Hepatocyte (in vitro differentiated cells): Measurements from ENCODE around the gene ADAMTS15. TPM values are rescaled to one million over a fixed set of nuclear protein-coding genes. Genes with fewer than 3 reads are reported as not detected.
A peak's percentile ranks its signal among the peaks of the same experiment; 100 is the strongest.

ENCODE experiments used
- DNase-seq: peaks from one replicate; pipeline ENCODE4 v3.0.0-alpha.2; 2016; ENCODE audit warnings: low spot score
- H2AFZ ChIP-seq: fragments of 200-600 bp; sonication (generic); 2 replicates; pipeline ENCODE4 v1.6.0; 2016; ENCODE audit warnings: antibody characterized with exemption, mild to moderate bottlenecking
- H3K27ac ChIP-seq: fragments of 200-600 bp; sonication (generic); 2 replicates; pipeline ENCODE4 v1.5.1; 2016; ENCODE audit warnings: mild to moderate bottlenecking
- H3K27me3 ChIP-seq: fragments of 200-600 bp; sonication (generic); 2 replicates; pipeline ENCODE4 v1.6.1; 2016
- H3K36me3 ChIP-seq: fragments of 200-600 bp; sonication (generic); replicated peaks from 2 replicates; pipeline ENCODE4 v1.5.1; 2016; ENCODE audit warnings: low read depth; ENCODE audit not compliant: insufficient read depth
- H3K4me1 ChIP-seq: fragments of 200-600 bp; sonication (generic); 2 replicates; pipeline ENCODE4 v1.5.1; 2016; ENCODE audit warnings: mild to moderate bottlenecking, moderate library complexity; ENCODE audit not compliant: insufficient read depth
- H3K4me2 ChIP-seq: fragments of 200-600 bp; sonication (generic); 2 replicates; pipeline ENCODE4 v1.6.0; 2016
- H3K4me3 ChIP-seq: fragments of 200-600 bp; sonication (generic); 2 replicates; pipeline ENCODE4 v1.5.1; 2016; ENCODE audit warnings: mild to moderate bottlenecking
- H3K79me2 ChIP-seq: fragments of 200-600 bp; sonication (generic); 2 replicates; pipeline ENCODE4 v1.6.0; 2017; ENCODE audit warnings: mild to moderate bottlenecking
- H3K9me2 ChIP-seq: fragments of 200-600 bp; sonication (generic); replicated peaks from 2 replicates; pipeline ENCODE4 v1.6.0; 2017; ENCODE audit warnings: mild to moderate bottlenecking; ENCODE audit not compliant: insufficient read depth
- H3K9me3 ChIP-seq: fragments of 200-600 bp; sonication (generic); 2 replicates; pipeline ENCODE4 v1.5.1; 2016; ENCODE audit warnings: low read depth, mild to moderate bottlenecking
- H4K20me1 ChIP-seq: fragments of 200-600 bp; sonication (generic); 2 replicates; pipeline ENCODE4 v1.6.0; 2016; ENCODE audit warnings: mild to moderate bottlenecking; ENCODE audit not compliant: insufficient read depth, poor library complexity, severe bottlenecking
- EZH2 ChIP-seq: fragments of 200-600 bp; sonication (generic); IDR thresholded peaks from 2 replicates; pipeline ENCODE4 v1.6.1; 2016; ENCODE audit warnings: antibody characterized with exemption, mild to moderate bottlenecking, borderline replicate concordance
- EZH2phosphoT487 ChIP-seq: fragments of 200-600 bp; sonication (generic); IDR thresholded peaks from one replicate; pipeline ENCODE4 v1.6.1; 2018; ENCODE audit warnings: antibody characterized with exemption, mild to moderate bottlenecking, low read depth, moderate library complexity; ENCODE audit not compliant: unreplicated experiment, severe bottlenecking
- WGBS: methylation state at CpG from one replicate; pipeline ENCODE4 v1.1.6; 2016; ENCODE audit warnings: low lambda C conversion rate; ENCODE audit errors: missing lambda C conversion rate; 5-methylcytosine and 5-hydroxymethylcytosine counted together
- polyA plus RNA-seq: library from polyadenylated mRNA; unstranded; fragments of >200 nt; fragmentation: Nextera tagmentation; extraction: Ambion mirVana; gene quantifications from 2 replicates; pipeline ENCODE4 v1.2.1, GENCODE V29; 2016
- total RNA-seq: library from RNA; depleted of rRNA; stranded (reverse); fragments of >200 nt; gene quantifications from 2 replicates; pipeline ENCODE4 v1.2.3, GENCODE V29; 2014
- TF ChIP-seq, protein P1 (sequence below): fragments of 200-600 bp; sonication (generic); IDR thresholded peaks from 2 replicates; pipeline ENCODE4 v1.5.1; 2016; ENCODE audit warnings: antibody characterized with exemption, mild to moderate bottlenecking; ENCODE audit not compliant: poor library complexity

Gene ADAMTS15
- total and polyA plus RNA-seq, 2 experiments from 2014 or later, result 4.5 to 14.6 TPM

DNA sequence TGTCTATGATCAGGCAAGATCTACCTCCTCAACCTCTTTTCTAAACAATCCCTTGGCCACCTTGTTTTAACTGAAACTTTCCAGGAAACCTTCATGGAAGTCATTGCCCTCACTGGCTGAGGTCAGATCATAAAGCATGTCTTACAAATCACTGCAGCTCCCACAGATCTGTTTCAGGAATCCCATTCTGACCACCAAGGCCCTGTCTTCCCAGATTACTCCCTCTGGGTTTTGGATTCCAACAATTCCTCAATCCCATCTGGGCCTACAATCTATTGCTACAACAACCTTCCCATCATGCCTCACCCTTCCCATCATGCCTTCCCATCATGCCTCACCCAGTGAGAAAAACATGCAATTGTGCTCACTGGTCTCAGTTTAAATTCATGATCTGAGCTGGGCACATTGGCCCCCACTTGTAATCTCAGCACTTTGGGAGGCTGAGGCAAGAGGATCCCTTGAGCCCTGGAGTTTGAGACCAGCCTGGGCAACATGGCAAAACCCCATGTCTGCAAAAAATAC, 15.9 kb downstream of the ADAMTS15 start:
- Histone ChIP-seq H3K4me2 (no peak overlapping the region), H3K9me2 (no peaks in the 10 kb centered on the region), H3K79me2 (no peaks in the 10 kb centered on the region), H3K36me3 (no peaks in the 10 kb centered on the region), H3K4me3 (no peak overlapping the region), H4K20me1 (no peaks in the 10 kb centered on the region), H3K4me1 (peaks cover 5% of the 10 kb centered on the region), H3K27ac (no peak overlapping the region), H3K9me3 (no peaks in the 10 kb centered on the region), H3K27me3 (no peaks in the 10 kb centered on the region), H2AFZ (no peak overlapping the region)
- DNase-seq, result no peak
- no peak for TF ChIP-seq EZH2
- TF ChIP-seq EZH2phosphoT487, result no peak
- TF ChIP-seq, protein P1, sequence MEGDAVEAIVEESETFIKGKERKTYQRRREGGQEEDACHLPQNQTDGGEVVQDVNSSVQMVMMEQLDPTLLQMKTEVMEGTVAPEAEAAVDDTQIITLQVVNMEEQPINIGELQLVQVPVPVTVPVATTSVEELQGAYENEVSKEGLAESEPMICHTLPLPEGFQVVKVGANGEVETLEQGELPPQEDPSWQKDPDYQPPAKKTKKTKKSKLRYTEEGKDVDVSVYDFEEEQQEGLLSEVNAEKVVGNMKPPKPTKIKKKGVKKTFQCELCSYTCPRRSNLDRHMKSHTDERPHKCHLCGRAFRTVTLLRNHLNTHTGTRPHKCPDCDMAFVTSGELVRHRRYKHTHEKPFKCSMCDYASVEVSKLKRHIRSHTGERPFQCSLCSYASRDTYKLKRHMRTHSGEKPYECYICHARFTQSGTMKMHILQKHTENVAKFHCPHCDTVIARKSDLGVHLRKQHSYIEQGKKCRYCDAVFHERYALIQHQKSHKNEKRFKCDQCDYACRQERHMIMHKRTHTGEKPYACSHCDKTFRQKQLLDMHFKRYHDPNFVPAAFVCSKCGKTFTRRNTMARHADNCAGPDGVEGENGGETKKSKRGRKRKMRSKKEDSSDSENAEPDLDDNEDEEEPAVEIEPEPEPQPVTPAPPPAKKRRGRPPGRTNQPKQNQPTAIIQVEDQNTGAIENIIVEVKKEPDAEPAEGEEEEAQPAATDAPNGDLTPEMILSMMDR, result no peak

DNA sequence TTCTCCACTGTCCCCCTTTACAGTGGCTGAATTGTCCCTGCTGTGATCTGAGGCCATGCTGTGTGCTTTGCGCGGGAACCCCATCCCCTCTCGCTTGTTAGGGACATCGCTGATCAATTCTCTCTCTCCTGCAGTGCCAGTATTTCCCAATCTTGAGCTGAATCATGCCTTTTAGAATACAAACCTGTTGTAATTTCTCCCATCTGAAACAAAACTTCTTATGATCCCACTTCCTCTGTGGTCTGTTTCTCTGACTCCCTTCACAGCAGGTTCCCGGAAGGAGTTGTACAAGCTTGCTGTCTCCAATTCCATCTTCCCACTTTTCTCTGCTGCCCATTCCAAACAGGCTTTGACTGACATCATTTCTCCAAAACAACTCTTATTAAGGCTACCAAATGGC, 16.8 kb downstream of the ADAMTS15 start:
- Histone ChIP-seq H3K27me3 (no peaks in the 10 kb centered on the region), H4K20me1 (no peaks in the 10 kb centered on the region), H3K79me2 (no peaks in the 10 kb centered on the region), H3K4me1 (peaks cover 5% of the 10 kb centered on the region), H3K4me3 (no peak overlapping the region), H3K9me2 (no peaks in the 10 kb centered on the region), H3K36me3 (no peaks in the 10 kb centered on the region), H3K9me3 (no peaks in the 10 kb centered on the region), H2AFZ (no peak overlapping the region), H3K4me2 (no peak overlapping the region), H3K27ac (no peak overlapping the region)
- WGBS, result 97% methylated on average over 5 of the region's 5 CpGs
- TF ChIP-seq, protein P1, result no peak
- no peak for TF ChIP-seq EZH2
- TF ChIP-seq EZH2phosphoT487, result no peak
- no peak for DNase-seq

DNA sequence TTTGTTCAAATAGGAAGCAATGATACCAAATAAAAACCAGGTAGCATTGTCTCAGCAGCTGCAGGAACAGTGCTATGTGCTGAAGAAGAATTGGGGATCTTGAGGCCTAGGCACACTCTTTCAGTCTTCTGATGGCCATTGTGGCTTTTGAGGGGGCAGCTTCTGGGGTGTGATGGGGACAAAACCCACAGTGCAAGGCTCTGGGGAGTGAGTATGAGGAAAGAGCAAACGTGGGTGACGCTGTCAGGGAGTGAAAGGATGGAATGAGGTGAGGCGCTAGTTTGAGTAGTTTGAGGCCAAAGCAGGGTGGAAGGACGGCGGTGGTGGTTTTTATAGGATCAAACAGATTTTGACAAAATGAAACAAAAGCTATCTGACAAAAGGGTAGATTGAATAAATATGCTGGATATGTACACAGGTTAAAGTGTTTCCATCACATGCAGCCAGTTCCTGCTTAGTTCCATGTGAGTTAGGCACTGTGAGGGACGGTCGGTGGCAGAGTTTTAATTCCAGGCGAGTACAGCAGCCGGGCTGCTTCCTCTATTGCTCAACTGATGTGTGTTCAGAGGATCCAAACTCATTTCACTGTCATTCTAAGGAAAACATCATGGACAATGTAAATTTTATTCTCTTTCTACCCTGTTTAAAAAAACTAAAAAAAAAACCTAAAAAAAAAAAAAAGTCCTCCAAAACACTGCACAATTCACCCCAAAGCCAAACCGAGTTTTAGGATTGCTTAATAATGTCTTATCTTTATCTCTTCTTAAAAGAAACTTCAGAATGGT, 18.9 kb downstream of the ADAMTS15 start:
- H3K9me3 ChIP-seq, result no peaks in the 10 kb centered on the region
- H4K20me1 ChIP-seq, result no peaks in the 10 kb centered on the region
- DNase-seq, result no peak
- H3K4me1 ChIP-seq, result peaks cover 5% of the 10 kb centered on the region
- H3K4me2 ChIP-seq, result no peak overlapping the region
- WGBS, result 67% methylated on average over 10 of the region's 10 CpGs
- H3K27ac ChIP-seq, result peak overlapping the region; percentile 85
- H3K27me3 ChIP-seq, result no peaks in the 10 kb centered on the region
- H3K9me2 ChIP-seq, result no peaks in the 10 kb centered on the region
- no peak overlapping the region for H2AFZ ChIP-seq
- TF ChIP-seq, protein P1, result no peak
- TF ChIP-seq EZH2phosphoT487 (no peak), EZH2 (no peak)
- H3K36me3 ChIP-seq, result no peaks in the 10 kb centered on the region
- no peaks in the 10 kb centered on the region for H3K79me2 ChIP-seq
- H3K4me3 ChIP-seq, result no peak overlapping the region
